Measurements from ENCODE around the gene MMRN2. TPM values are rescaled to one million over a fixed set of nuclear protein-coding genes. Genes with fewer than 3 reads are reported as not detected.

MMRN2 gene
- polyA plus RNA-seq, 6 donors from 2014 or later = not detected

- DNase-seq (no peak), ATAC-seq (ENCODE audit: low read depth in 2 of 2) (no peak)
- H3K27ac Mint-ChIP-seq = no peak overlapping the region
- no peak overlapping the region for H3K4me3 Mint-ChIP-seq
- peaks cover 5 to 22% (median 19%) of the 10 kb centered on the region in 3 donors for H3K27me3 Mint-ChIP-seq
- no peaks in the 10 kb centered on the region for H3K4me1 Mint-ChIP-seq
- H3K36me3 Mint-ChIP-seq = no peaks in the 10 kb centered on the region
- peaks cover 0 to 4% (median 0%) of the 10 kb centered on the region in 7 donors for H3K9me3 Mint-ChIP-seq
These were observed 58.9 kb downstream of the MMRN2 start for GRCh38 chr10:86898511-86898910.

GRCh38 chr10:86889997-86890396 is 67.4 kb downstream of the MMRN2 start:
- Mint-ChIP-seq H3K4me1 (peaks cover 0 to 10% (median 10%) of the 10 kb centered on the region in 3 donors), H3K27ac (no peak overlapping the region), H3K36me3 (no peaks in the 10 kb centered on the region), H3K4me3 (no peak overlapping the region), H3K27me3 (no peaks in the 10 kb centered on the region), H3K9me3 (no peaks in the 10 kb centered on the region)
- DNase-seq (no peak), ATAC-seq (ENCODE audit: low read depth in 2 of 2) (no peak)

GRCh38 chr10:86888585-86889381 is 68.6 kb downstream of the MMRN2 start:
- H3K27me3 Mint-ChIP-seq = no peaks in the 10 kb centered on the region
- H3K36me3 Mint-ChIP-seq = no peaks in the 10 kb centered on the region
- H3K4me3 Mint-ChIP-seq = no peak overlapping the region
- no peaks in the 10 kb centered on the region for H3K9me3 Mint-ChIP-seq
- ATAC-seq (ENCODE audit: low read depth in 2 of 2) (peak; percentile 93 to 95), DNase-seq (peak; percentile 36)
- H3K4me1 Mint-ChIP-seq = peaks cover 0 to 10% (median 10%) of the 10 kb centered on the region in 3 donors
- H3K27ac Mint-ChIP-seq = no peak overlapping the region

Other genes with a start within 250 kb of the MMRN2 start
- 1 to 10 TPM in 4 of 6 donors, under 1 TPM in 1, not detected in 1; 0.73 to 3.4 (median 1.2) TPM for gene BMPR1A, start 201.0 kb downstream of the MMRN2 start, polyA plus RNA-seq (ENCODE audit: low read depth in 6 of 6)
- not detected for gene SNCG, start 984 bp upstream of the MMRN2 start, polyA plus RNA-seq (ENCODE audit: low read depth in 6 of 6)
- gene ADIRF, start 10.9 kb upstream of the MMRN2 start, polyA plus RNA-seq (ENCODE audit: low read depth in 6 of 6) = not detected
- not detected for gene FAM25A, start 62.7 kb upstream of the MMRN2 start, polyA plus RNA-seq (ENCODE audit: low read depth in 6 of 6)
- 100 to 1,000 TPM in 4 of 6 donors, 10 to 100 TPM in 2; 90.7 to 158 (median 104) TPM for gene GLUD1, start 137.2 kb upstream of the MMRN2 start, polyA plus RNA-seq (ENCODE audit: low read depth in 6 of 6)
- gene SHLD2, start 137.6 kb upstream of the MMRN2 start, polyA plus RNA-seq (ENCODE audit: low read depth in 6 of 6) = 10 to 100 TPM in 5 of 6 donors, 1 to 10 TPM in 1; 8.6 to 18.1 (median 14.9) TPM